CD1c-positive myeloid dendritic cell (primary cell): ENCODE measurements around the gene BRINP2.
"Not testable (repeated sequence)": the region's sequence is repeated elsewhere in the genome, so short reads cannot be mapped to it uniquely, and the experiment has no call there.

ENCODE experiments used
- DNase-seq: peaks from one replicate; pipeline ENCODE4 v3.0.0-alpha.2; 2016; ENCODE audit errors: extremely low spot score

Gene BRINP2

DNA sequence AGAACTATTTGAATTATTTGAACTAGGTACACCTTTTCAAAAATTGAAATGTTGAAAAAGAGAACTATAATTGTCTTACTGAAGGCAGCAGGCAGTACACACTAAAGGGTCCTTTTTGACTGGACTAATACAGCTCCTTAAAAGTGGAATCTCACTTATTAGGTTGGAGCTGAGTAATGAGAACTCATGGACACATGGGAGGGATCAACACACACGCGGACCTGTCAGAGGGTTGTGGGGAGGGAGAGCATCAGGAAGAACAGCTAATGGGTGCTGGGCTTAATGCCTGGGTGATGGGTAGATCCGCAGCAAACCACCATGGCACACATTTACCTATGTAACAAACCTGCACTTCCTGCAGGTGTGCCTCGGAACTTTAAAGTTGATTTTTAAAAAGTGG is 145.0 kb downstream of the BRINP2 start:
- no peak for DNase-seq

GRCh38 chr1:177321434-177321833 is 150.7 kb downstream of the BRINP2 start:
- not testable (repeated sequence) for DNase-seq

DNA sequence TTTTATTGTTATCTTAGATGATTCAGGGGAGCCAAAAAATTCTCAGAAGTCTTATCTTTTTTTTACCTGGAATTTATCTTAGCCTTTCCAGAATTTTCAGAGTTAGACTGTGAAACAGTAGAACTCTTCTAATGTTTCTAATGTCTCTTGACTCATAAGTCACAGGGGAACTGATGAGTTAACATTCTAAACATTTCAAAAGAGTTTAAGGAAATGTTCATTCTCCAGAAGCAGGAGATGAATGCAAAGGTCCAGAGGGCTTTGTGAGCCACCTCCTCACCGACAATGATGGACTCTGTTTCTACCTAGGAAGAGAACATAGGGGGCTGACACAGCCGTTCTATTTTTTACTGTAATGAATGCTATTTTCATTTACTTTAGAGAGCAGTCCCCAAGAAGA is 157.5 kb downstream of the BRINP2 start:
- no peak for DNase-seq

GRCh38 chr1:177329871-177330270 is 159.1 kb downstream of the BRINP2 start:
- DNase-seq: no peak
